Activated CD8-positive, alpha-beta T cell treated with anti-CD3 and anti-CD28 coated beads, Interleukin-2, amount 10 ng/mL, durations not matched to agents 7 days and 5 days (primary cell): ENCODE measurements around the gene C17orf58. TPM values are rescaled to one million over a fixed set of nuclear protein-coding genes. Genes with fewer than 3 reads are reported as not detected.

Experiments
- ATAC-seq: fragments of 150-1000 bp; cut with Tn5 transposase; one replicate; pipeline ENCODE4 v1.10.0; 2021; ENCODE audit warnings: moderate library complexity
- CTCF ChIA-PET: fragments of 350-600 bp; sonication (Branson Sonifier 250); formaldehyde crosslinking; loops from one replicate; lab custom pipeline; 2021; ENCODE audit warnings: antibody characterized with exemption; lab: Charles Lee
- POLR2A ChIA-PET: fragments of 350-600 bp; sonication (Branson Sonifier 250); formaldehyde crosslinking; loops from one replicate; lab custom pipeline; 2021; ENCODE audit warnings: antibody characterized with exemption; lab: Charles Lee
- DNase-seq: peaks from one replicate; pipeline ENCODE4 v3.0.0-alpha.2; 2020
- H3K27ac Mint-ChIP-seq: one replicate; pipeline ENCODE4 v1.8.0; 2021; ENCODE audit warnings: mild to moderate bottlenecking, mixed read lengths
- H3K27me3 Mint-ChIP-seq: one replicate; pipeline ENCODE4 v1.8.0; 2021; ENCODE audit warnings: low read depth, mixed read lengths
- H3K36me3 Mint-ChIP-seq: one replicate; pipeline ENCODE4 v1.8.0; 2021; ENCODE audit warnings: low read depth, mixed read lengths
- H3K4me1 Mint-ChIP-seq: one replicate; pipeline ENCODE4 v1.8.0; 2021; ENCODE audit warnings: low read depth, mixed read lengths
- H3K4me3 Mint-ChIP-seq: one replicate; pipeline ENCODE4 v1.8.0; 2021; ENCODE audit warnings: mild to moderate bottlenecking, mixed read lengths
- H3K9me3 Mint-ChIP-seq: one replicate; pipeline ENCODE4 v1.8.0; 2022; ENCODE audit warnings: mixed read lengths; ENCODE audit not compliant: insufficient read depth
- total RNA-seq, 2 experiments: library from RNA; stranded (reverse); gene quantifications; one replicate each; pipeline ENCODE4 v1.2.3, GENCODE V29; 2021

C17orf58 gene
- total RNA-seq, 2 experiments from 2014 or later, result 5.5 to 5.8 TPM

DNA sequence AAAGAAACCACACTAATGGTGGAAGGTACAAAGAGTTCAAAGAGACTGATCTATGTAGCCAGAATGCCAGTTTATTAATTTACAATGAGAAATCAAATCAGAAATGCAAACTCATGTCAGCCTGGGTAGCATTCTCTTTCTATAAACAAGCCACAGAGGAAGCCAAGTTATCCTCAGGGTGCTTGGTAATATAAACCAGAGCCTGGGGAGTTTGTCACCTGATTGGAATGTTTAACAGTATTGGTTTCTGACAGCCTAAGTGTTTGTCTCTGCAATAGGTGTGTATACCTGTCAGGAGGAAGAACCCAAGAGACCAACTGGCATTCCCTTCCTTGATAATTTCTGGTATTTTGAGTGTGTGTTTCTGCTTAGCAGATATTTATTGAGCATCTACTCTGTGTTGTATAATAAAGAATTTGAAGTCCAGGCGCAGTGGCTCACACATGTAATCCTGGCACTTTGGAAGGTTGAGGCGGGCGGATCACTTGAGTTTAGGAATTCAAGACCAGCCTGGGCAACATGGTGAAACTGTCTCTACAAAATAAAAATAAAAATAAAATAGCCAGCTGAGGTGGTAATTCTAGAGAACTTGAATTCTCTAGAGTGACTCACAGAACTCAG, 3.1 kb upstream of the C17orf58 start:
- Mint-ChIP-seq H3K36me3 (peaks cover 2% of the 10 kb centered on the region), H3K4me1 (peaks cover 19% of the 10 kb centered on the region), H3K27ac (no peak overlapping the region), H3K4me3 (no peak overlapping the region), H3K9me3 (no peaks in the 10 kb centered on the region), H3K27me3 (peaks cover 26% of the 10 kb centered on the region)
- ChIA-PET CTCF (no interaction called here), POLR2A (no interaction called here)
- ATAC-seq (no peak), DNase-seq (no peak)

DNA sequence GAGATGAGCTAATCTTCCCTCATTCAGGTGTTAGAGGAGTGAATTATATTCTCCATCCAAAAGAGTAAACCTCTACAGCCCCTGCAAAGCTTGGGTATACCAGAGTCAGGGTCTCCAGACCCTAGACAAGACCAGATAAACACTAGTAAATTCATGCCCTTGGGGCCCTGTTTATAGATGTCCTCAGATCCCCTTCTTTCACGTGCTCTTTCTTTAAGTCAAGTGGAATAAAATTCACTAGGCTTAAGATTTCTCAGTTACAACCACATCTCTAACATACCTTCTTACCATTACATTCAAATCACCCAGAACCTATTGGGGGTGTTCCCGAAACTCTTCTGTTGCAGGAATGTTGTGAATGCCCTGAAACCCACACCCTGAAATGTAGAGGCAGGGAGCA, 2.2 kb upstream of the C17orf58 start:
- ATAC-seq, result no peak
- no peak overlapping the region for H3K4me3 Mint-ChIP-seq

DNA sequence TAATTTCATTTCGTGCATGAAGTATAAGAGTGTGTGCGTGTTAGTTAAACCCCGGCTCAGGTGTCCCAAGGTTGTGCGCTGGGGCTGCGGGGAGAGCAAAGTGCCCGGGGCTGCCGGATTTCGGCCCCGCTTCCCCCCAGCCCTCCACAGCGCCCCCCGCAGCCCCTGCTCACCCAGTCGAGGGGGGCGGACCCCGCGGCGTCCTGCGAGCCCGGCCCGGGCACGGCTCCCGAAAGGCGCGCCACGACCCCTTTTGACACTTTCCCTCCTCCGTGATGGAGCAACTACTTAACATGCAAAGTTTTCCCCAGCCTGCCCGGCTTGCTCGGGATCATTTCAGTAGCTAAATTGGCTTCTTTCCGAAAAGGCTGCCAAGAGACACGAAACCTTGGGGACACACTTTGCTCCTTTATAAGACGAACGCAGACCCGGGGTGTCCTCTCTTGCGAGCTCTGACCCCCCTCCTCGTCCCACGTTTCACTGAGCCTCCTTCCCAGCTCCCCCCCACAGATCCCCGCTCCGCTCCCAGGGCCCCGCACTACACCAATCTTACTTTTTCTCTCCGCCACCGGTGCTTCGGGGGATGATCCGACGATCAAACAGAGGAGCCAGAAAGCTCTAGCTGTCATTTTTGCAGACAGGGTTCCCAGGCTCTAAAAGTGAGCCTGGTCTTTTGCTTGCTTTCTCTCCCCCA, 552 bp downstream of the C17orf58 start:
- ChIA-PET CTCF (interaction anchor here (1.0 to 2.1 kb wide), 5 partner anchors 10 to 470 kb away, joined by 3 to 8 read pairs (median 4); no protein-coding TSS in a partner anchor), POLR2A (interaction anchor here (0.8 kb wide), 1 partner anchor 555 kb away, joined by 6 read pairs; no protein-coding TSS in a partner anchor)
- Mint-ChIP-seq H3K27me3 (peaks cover 26% of the 10 kb centered on the region), H3K4me3 (peak overlapping the region; percentile 75), H3K27ac (no peak overlapping the region), H3K36me3 (peaks cover 5% of the 10 kb centered on the region), H3K4me1 (peaks cover 31% of the 10 kb centered on the region), H3K9me3 (no peaks in the 10 kb centered on the region)
- peak; percentile 37 for DNase-seq
- peak; percentile 16 for ATAC-seq

More for the DNA sequence above, 2.2 kb upstream of the C17orf58 start:
- ChIA-PET CTCF (interaction anchor here (0.9 kb wide), 1 partner anchor 12 kb away, joined by 3 read pairs; no protein-coding TSS in a partner anchor), POLR2A (no interaction called here)
- no peak for DNase-seq
- Mint-ChIP-seq H3K4me1 (peaks cover 25% of the 10 kb centered on the region), H3K27ac (no peak overlapping the region), H3K27me3 (peaks cover 26% of the 10 kb centered on the region), H3K36me3 (peaks cover 2% of the 10 kb centered on the region), H3K9me3 (no peaks in the 10 kb centered on the region)

DNA sequence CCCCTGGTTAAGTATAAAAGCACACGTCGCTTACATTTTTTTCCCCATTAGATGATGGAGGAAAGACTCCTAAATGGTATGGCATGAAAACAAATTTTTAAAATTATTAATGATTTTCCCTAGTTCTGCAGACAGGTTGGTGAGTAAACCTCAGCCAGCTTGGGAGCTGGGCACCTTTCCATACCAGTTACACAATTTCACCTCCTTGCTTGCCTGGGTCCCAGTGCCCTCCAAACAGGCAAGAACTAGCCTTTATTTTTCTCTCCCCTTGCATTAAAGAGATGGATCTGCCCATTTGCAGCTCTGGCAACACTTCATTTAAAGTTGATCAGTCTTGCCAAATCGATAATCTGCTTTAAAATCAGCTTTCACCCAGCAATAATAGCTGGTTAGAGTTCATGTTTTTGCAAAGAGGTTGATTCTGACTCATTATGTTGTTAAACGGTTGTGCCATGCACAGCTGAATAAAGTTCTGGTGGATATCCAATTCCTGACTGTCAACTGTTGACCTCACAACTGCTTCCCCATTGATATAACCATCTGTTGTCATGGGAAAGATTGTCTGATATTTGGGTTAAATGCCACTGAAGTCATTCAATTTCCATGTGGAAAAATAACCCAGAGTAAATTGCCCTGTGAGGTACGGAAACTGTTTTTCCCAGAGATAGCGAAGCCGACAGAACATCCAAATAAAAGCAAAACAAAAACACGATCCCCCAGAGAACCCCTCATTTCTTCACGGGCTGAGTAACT, 1.3 kb downstream of the C17orf58 start:
- peaks cover 5% of the 10 kb centered on the region for H3K36me3 Mint-ChIP-seq
- no peak for ATAC-seq
- no peaks in the 10 kb centered on the region for H3K9me3 Mint-ChIP-seq
- peak overlapping the region; percentile 75 for H3K4me3 Mint-ChIP-seq
- peaks cover 31% of the 10 kb centered on the region for H3K4me1 Mint-ChIP-seq
- no peak for DNase-seq
- ChIA-PET CTCF (interaction anchor here (0.8 to 2.1 kb wide), 6 partner anchors 9 to 42 kb away, joined by 3 to 8 read pairs (median 4); no protein-coding TSS in a partner anchor), POLR2A (interaction anchor here (0.7 to 2.1 kb wide), 3 partner anchors 25 to 554 kb away, joined by 3 to 6 read pairs (median 6); partner anchors contain the start of gene KPNA2)
- peaks cover 26% of the 10 kb centered on the region for H3K27me3 Mint-ChIP-seq
- no peak overlapping the region for H3K27ac Mint-ChIP-seq

DNA sequence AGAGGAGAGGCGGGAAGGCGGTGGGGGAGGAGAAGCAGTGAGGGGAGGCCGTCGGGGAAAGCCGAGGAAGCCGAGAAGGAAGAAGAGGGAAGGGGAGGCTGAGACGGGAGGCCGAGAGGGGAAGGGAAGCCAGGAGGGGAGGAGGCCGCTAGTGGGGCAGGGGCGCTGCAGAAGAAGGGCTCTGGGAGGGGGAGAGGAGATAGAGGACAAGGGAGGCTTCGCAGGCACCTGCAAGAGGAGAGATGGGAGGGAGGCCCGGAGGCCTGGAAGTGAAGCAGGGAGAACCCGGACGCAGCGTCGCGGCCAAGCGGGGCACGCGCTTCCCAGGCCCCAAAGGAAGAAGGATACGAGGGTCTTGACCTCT, 2.3 kb downstream of the C17orf58 start:
- H3K27me3 Mint-ChIP-seq, result peaks cover 26% of the 10 kb centered on the region
- CTCF ChIA-PET, result interaction anchor here (1.4 kb wide), 2 partner anchors 35 to 43 kb away, joined by 3 read pairs; no protein-coding TSS in a partner anchor
- H3K9me3 Mint-ChIP-seq, result no peaks in the 10 kb centered on the region
- POLR2A ChIA-PET, result interaction anchor here (0.7 to 2.1 kb wide), 3 partner anchors 26 to 41 kb away, joined by 3 to 6 read pairs (median 3); partner anchors contain the start of gene KPNA2
- ATAC-seq (peak; percentile 4), DNase-seq (no peak)
- H3K4me1 Mint-ChIP-seq, result peaks cover 31% of the 10 kb centered on the region
- H3K36me3 Mint-ChIP-seq, result peaks cover 5% of the 10 kb centered on the region
- H3K27ac Mint-ChIP-seq, result peak overlapping the region; percentile 86
- H3K4me3 Mint-ChIP-seq, result peak overlapping the region; percentile 75

DNA sequence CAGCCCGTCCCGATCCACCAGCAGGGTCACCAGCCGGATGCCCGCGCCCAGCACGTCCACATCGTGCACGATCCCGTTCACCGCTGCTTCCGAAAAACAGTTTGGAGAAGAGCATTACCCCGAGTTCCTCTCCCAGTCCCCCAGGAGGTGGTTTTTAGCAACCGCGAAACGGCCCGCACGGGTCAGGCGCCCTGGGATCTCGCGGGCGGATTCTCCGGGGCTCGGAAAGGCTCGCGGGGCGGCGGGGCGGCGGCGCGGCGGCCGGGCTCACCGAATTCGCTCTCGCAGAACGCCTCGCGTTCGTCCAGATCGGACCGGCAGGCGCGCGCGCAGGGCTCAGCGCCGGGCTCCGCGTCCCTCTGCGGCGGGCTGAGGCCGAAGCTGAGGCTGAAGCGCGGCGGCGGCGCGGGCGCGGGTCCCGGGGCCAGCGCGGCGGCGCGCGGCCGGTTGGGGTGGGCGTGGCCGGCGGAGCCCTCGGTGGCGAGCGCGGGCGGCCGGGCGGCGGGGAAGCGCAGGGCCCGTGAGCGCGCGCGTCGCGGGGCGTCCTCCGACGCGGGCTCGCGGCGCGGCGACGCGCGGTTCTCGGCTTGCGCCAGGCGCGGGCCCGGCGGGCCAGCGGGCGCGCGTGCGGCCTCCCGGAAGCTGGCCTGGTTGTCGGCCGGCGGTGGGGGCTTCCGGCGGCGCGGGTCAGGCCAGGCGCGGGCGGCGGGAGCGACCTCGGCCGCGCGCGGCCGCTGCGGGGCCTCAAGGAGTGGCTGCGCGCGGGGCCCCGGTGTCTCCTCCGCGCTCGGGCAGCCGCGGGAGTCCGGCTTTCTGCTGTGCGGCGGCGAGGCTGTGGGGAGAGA, 2.9 kb downstream of the C17orf58 start:
- peaks cover 5% of the 10 kb centered on the region for H3K36me3 Mint-ChIP-seq
- H3K9me3 Mint-ChIP-seq, result no peaks in the 10 kb centered on the region
- peak overlapping the region; percentile 88 for H3K27ac Mint-ChIP-seq
- peaks cover 23% of the 10 kb centered on the region for H3K27me3 Mint-ChIP-seq
- POLR2A ChIA-PET, result interaction anchor here (1.3 to 2.1 kb wide), 2 partner anchors 27 to 42 kb away, joined by 3 to 6 read pairs; partner anchors contain the start of gene KPNA2
- peaks cover 31% of the 10 kb centered on the region for H3K4me1 Mint-ChIP-seq
- CTCF ChIA-PET, result interaction anchor here (1.4 kb wide), 2 partner anchors 34 to 44 kb away, joined by 3 read pairs; no protein-coding TSS in a partner anchor
- ATAC-seq, result peak; percentile 70
- peak overlapping the region; percentile 94 for H3K4me3 Mint-ChIP-seq
- DNase-seq, result peak; percentile 69

DNA sequence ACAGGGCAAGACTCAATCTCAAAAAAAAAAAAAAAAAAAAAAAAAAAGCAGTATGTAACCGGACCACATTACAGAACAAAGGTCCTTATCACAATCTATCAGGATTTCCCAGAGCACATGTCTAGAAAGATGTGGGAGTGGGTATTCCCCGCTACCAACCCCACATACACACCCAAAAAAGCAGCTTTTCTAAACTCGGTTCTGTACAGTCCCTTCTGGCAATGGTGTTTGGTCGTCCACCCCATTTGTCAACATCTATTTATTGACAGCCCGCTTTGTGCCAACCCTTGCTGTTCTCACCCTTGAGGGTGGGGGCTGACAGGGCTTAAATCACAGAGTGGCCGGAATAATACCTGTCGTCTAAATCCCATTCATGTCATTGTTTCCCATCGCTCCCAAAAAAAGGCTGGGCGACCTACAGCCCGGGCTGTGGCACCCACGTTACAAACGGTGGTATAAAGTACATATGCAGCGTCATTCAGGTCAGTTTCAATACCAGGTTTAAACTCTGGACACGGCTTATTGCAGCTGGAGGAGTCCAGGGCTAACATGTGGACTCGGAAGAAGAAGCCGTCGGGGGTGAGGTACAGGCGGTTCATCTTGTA, 3.6 kb downstream of the C17orf58 start:
- Mint-ChIP-seq H3K4me1 (peaks cover 31% of the 10 kb centered on the region), H3K27me3 (peaks cover 21% of the 10 kb centered on the region), H3K9me3 (no peaks in the 10 kb centered on the region), H3K4me3 (peak overlapping the region; percentile 94), H3K27ac (peak overlapping the region; percentile 88), H3K36me3 (peaks cover 5% of the 10 kb centered on the region)
- ChIA-PET POLR2A (interaction anchor here (1.3 kb wide), 1 partner anchor 43 kb away, joined by 3 read pairs; the partner anchor contains the start of gene KPNA2), CTCF (interaction anchor here (1.7 kb wide), 1 partner anchor 19 kb away, joined by 5 read pairs; no protein-coding TSS in a partner anchor)
- ATAC-seq (no peak), DNase-seq (no peak)

DNA sequence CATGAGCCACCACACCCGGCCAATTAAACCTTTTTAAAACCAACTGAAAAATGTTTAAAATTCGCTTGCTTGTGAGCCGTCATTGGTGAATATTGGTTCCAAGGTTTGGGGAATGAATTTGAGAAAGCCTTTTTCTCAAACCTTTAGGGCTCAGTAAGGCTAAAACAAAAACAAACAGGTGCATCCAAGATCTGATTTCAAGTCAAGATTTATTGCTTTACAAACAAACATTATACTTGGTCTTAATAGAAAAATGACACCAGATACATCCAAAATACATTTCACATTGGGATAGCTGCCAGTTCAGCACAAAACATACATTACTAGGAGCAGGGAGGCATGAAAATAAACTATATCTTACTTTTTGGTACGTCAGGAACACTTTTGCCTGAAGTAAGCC, 5.4 kb downstream of the C17orf58 start:
- H3K9me3 Mint-ChIP-seq, result no peaks in the 10 kb centered on the region
- ChIA-PET POLR2A (no interaction called here), CTCF (interaction anchor here (1.0 to 1.7 kb wide), 3 partner anchors 21 to 31 kb away, joined by 3 to 5 read pairs (median 3); no protein-coding TSS in a partner anchor)
- peaks cover 5% of the 10 kb centered on the region for H3K36me3 Mint-ChIP-seq
- H3K4me1 Mint-ChIP-seq, result peaks cover 23% of the 10 kb centered on the region
- ATAC-seq, result no peak
- no peak overlapping the region for H3K4me3 Mint-ChIP-seq
- DNase-seq, result no peak
- H3K27ac Mint-ChIP-seq, result no peak overlapping the region
- H3K27me3 Mint-ChIP-seq, result peaks cover 10% of the 10 kb centered on the region

DNA sequence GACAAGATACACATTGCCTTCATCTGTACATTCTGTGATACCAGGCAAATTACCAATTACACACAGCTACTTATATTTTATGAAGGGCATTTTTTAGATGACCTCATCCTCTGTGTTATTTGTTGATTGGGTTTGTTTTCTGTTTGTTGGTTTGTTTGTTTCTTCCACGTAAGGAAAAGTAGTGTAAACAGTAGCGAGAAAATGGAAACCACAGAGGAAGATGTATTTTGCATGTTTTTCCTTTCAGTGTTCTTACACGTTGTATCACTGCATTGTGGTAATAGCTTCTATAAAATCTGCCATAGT, 12.9 kb downstream of the C17orf58 start:
- DNase-seq, result no peak
- no peak overlapping the region for H3K27ac Mint-ChIP-seq
- CTCF ChIA-PET, result no interaction called here

DNA sequence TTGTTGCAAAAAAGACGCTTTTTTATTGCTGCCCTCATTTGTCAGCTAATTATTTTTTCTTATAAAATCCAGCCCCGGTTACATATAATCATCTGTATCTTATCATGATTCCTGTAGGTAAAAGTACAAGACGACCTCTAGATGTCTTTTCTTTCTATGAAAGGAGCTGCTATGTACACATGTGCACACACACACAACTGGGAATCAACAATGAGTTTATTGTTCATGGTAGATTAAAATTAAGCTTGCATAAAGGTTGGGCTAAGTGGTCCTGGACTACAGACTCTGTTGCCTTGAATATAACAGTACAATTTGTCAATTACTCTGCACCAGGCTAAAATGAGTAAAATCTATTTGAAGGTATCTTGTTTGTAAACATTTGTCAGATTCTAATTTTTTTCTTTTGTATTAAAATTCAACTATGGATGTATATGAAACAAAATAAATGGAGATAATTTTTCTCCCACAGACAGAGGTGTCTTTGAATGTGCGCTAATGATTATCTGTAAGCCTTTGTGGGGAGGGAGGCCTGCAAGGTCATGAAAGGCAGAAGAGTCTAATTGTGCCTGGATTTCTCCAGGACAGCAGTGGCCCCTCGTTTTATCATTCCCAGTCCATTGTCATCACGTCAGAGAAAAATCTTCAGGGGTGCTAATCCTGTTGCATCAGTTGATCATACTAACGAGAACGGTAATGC, 13.4 kb downstream of the C17orf58 start:
- no peak for DNase-seq
- no peaks in the 10 kb centered on the region for H3K27me3 Mint-ChIP-seq
- no peak overlapping the region for H3K4me3 Mint-ChIP-seq
- no peaks in the 10 kb centered on the region for H3K4me1 Mint-ChIP-seq
- no peaks in the 10 kb centered on the region for H3K9me3 Mint-ChIP-seq
- CTCF ChIA-PET, result no interaction called here
- ATAC-seq, result no peak
- H3K36me3 Mint-ChIP-seq, result peaks cover 17% of the 10 kb centered on the region
- H3K27ac Mint-ChIP-seq, result no peak overlapping the region
- POLR2A ChIA-PET, result no interaction called here

More for the DNA sequence above, 12.9 kb downstream of the C17orf58 start:
- no peaks in the 10 kb centered on the region for H3K9me3 Mint-ChIP-seq
- POLR2A ChIA-PET, result no interaction called here
- H3K27me3 Mint-ChIP-seq, result no peaks in the 10 kb centered on the region
- no peaks in the 10 kb centered on the region for H3K4me1 Mint-ChIP-seq
- peaks cover 17% of the 10 kb centered on the region for H3K36me3 Mint-ChIP-seq
- no peak overlapping the region for H3K4me3 Mint-ChIP-seq
- no peak for ATAC-seq
